SU-DHL-6 (cell line): ENCODE data around the gene VPS35L.

ENCODE experiments used
- CTCF ChIP-seq: fragments of 200-600 bp; sonication (generic); IDR thresholded peaks from one replicate; pipeline ENCODE4 v1.5.1; 2017; ENCODE audit warnings: antibody characterized with exemption, mild to moderate bottlenecking, low read length, moderate library complexity; ENCODE audit not compliant: insufficient read depth, poor library complexity, severe bottlenecking
- EZH2phosphoT487 ChIP-seq: fragments of 200-600 bp; sonication (generic), shearing (Covaris generic); conservative IDR thresholded peaks from 2 replicates; pipeline ENCODE4 v1.6.1; 2018; ENCODE audit warnings: mild to moderate bottlenecking, antibody characterized with exemption, low read length, moderate library complexity, mixed read lengths

- TF ChIP-seq CTCF: no peak
- no peak for TF ChIP-seq EZH2phosphoT487
These were observed 37.9 kb upstream of the VPS35L start for GRCh38 chr16:19517424-19518089.
